GM21423 (cell line): ENCODE results near the gene KRT85.
"Not testable (repeated sequence)": the region's sequence is repeated elsewhere in the genome, so short reads cannot be mapped to it uniquely, and the experiment has no call there.

Source experiments
- ATAC-seq: cut with Tn5 transposase; IDR thresholded peaks from one replicate; pipeline ENCODE4 v1.9.1; 2021; ENCODE audit warnings: mild to moderate bottlenecking, moderate library complexity; ENCODE audit not compliant: unreplicated experiment

The KRT85 gene

GRCh38 chr12:52366738-52367485, at the start of gene KRT85:
KRT85 (minus strand) TSS chr12:52367481; CDS start chr12:52367405, 76 bp downstream.
- no peak for ATAC-seq

DNA sequence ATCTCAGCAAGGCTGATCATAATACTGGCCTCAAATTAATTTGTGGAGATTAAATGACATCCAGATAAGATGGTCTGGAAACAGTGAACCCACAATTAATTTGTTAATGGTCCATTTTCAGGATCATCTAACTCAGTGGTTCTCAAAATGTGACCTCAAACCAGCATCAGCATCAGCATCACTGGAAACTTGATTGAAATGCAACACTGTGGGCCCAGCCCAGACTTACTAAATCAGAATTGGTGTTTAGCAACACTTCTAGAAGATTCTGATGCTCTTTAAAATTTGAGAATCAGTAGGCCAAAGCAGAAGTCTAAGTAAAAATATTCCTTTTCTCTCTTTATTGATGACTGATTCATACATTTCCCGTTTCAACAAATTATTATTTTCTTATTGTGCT, 49.5 kb upstream of the KRT85 start:
- ATAC-seq, result no peak

GRCh38 chr12:52415870-52416750, 48.8 kb upstream of the KRT85 start:
- ATAC-seq, result no peak

DNA sequence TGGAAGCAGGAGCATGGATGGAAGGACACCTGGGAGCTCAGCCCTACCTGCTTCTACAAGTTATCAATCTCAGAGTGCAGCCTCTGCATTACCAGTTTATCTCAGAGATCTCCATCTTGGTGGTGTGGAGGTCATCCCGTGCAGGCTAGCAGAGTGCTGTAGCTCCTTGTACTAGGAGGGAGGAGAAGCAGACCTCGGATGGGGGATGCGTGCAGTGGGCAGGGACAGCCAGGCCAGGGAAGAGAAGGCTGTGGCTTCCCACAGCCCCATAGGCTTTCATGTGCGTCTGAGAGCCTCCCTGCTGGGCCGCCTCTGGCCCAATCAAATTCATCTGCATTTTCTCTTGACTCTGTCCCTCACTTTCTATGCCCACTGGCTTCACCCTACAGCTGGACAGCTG, 47.7 kb upstream of the KRT85 start:
- ATAC-seq, result no peak

DNA sequence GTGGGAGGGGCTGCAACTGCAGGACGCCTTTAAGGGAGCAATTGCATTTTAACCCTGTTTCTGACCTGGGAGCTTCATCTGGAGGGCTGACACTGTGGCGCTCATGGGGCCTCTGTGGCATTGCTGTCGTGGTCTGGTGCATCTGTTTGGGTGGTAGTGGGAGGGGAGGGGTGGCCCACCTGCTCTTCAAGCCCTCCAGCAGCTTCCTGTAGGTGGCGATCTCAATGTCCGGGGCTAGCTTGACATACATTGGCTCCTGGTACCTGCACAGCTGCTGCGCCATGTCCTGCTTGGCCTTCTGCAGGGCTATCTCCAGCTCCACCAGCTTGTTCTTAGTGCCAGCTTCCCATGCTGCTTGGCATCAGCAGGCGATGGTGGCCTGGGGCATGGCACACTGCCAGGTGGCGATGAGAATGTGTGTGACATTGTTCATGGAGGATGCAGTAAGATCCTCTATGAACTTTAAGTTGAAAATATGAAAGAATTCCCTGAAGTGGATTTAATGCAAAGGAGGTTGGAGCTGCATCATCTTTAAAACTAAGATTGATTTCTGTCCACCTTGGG, 46.6 kb upstream of the KRT85 start:
- ATAC-seq, result no peak

GRCh38 chr12:52413202-52413601, 45.9 kb upstream of the KRT85 start:
- ATAC-seq, result no peak

DNA sequence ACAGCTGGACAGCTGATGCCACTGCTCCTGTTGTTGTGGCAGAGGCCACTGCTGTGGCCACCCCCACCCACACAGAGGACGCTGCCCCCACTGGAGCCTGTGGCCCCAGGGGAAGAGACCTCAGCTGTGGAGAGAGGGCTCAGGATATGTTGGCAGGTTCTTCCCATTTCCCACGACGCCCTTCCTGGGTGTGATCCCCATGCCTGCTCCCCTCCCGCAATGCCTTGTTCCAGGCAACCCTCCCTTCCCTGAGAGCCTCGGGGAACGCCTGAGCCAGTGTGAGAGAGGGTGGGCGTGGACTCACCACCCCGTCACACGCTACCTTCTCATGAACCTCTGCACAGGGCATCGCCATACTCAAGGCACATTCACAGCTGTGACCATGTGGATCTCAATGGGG, 44.5 kb upstream of the KRT85 start:
- no peak for ATAC-seq

- ATAC-seq, result not testable (repeated sequence)
Observed at GRCh38 chr12:52410589-52411248, 43.4 kb upstream of the KRT85 start.

- no peak for ATAC-seq
Observed at GRCh38 chr12:52407918-52408317, 40.6 kb upstream of the KRT85 start.

DNA sequence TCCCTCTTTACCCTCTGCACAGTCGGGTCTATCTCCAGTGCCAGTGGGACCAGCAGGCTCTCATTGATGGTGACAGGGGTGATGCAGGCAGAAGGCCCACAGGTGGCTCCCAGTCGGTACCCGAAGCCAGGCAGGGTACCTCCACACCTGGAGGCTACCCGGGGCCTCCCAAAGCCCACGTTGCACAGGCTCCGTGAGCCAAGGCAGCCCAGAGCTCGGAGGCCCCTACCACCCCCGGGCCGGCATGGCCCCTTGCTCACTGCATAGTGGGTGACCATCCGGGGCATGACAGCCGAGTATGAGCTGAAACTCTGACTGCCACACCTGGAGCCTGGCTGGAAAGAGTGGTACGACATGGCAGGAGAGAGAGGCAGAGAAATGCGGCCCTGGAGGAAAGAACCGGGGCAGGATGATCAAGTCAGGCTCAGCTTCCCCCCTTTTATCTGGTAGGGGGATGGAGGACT, 38.7 kb upstream of the KRT85 start, which contains the start of gene KRT82:
Gene KRT82 (minus strand): TSS at position 414 of the 464 bp plus-strand sequence. CDS start 58 bp downstream, at position 356.
- ATAC-seq, result no peak

DNA sequence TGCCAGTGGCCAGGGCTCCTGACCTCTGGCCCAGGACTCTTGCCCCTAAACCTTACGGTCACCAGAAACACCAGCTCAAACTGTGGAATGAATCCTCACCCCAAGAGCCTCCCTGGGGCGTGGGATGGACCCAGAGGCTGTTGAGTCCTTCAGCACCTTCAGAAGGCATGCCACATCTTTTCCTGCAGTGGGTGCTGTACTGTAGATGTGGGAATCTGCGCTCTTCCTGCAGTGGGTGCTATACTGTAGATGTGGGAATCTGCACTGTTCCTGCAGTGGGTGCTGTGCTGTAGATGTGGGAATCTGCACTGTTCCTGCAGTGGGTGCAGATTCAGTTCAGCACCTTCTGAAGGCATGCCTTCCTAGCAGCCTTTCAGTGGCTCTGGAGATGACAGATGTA, 37.7 kb upstream of the KRT85 start:
- no peak for ATAC-seq

DNA sequence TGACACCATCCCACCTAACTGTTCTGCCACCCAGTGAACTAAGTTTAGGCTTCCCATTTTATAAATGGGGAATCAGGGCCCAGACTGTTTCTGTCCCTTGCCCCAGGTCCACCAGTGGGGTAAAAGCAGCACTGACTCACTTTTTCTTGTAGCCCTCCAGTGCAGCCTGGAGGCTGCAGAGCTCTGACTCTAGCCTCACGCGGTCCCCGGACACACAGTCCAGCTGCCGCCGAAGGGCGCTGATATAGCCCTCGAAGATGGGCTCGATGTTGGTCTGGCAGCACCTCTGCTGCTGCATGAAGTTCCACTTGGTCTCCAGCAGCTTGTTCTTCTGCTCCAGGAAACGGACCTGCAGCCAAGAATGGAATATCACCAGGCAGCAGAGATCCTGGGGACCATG, 36.3 kb upstream of the KRT85 start:
- ATAC-seq, result no peak

DNA sequence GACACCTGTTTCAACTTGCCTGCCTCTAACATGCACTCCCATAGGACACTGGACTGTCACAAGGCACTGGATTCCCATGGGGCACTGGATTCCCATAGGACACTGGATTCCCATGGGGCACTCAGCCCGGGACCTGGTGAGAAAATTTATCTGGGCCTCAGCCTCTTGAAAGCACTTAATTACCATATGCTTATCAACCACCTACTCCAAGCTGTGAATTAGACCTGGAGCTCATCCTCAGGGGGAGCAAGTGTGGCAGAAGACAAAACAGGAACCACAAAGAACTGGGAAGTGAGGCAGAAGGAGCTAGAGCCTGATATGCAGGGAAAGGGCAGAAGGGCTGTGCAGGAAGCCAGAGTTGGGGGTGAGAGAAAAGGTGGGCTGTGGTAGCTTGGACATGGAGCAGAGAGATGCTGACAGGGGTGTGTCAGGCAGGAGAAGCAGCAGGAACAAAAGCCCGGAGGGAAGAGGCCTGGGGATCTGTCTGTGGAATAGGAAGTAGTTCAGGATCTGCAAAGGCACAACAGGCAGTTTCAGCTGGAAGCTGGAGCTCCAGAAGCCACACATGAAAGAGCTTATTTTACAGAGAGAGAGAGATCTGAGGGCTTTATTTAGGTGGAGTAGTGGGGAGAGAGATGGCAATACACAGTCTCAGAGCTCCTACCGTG, 35.7 kb upstream of the KRT85 start:
- no peak for ATAC-seq

GRCh38 chr12:52402377-52402776, 35.1 kb upstream of the KRT85 start:
- ATAC-seq, result no peak

DNA sequence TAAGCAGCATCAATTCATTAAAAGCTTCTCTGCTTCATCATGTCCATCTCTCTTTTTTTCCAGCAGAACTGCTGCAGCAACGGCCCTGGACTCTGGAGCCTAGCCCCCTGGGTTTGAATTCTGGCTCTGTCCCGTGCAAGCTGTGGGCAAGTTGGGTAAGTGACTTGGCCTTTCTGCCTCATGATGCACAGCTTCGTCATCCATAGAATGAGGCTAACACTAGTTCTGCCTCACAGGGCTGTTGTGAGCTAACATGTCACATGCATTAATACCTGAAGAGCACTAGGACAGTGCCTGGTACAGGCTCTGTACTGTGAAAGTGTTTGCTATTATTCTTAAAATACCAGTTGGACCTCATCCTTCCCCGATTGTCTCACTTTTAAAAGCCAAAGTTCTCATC, 34.6 kb upstream of the KRT85 start:
- ATAC-seq, result no peak

DNA sequence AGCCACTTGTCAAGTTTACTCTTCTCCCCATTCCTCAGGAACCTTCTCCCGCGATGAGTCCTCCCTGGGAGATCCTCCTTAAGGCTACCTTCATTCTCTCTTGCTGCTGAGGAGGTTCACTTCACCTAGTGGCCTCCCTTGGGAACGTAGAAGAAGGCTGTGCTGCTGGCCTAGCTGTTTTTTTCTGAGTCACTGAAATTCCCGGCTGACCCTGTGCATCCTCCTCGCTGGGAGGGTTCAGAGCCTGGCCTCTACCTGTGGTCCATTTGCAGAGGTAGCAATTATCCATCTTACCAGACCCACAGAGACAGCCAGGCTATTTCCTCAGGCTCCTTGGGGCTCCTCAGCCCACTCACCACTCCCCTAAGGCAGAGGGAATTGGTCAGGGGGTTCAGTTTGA, 34.2 kb upstream of the KRT85 start:
- ATAC-seq, result no peak

DNA sequence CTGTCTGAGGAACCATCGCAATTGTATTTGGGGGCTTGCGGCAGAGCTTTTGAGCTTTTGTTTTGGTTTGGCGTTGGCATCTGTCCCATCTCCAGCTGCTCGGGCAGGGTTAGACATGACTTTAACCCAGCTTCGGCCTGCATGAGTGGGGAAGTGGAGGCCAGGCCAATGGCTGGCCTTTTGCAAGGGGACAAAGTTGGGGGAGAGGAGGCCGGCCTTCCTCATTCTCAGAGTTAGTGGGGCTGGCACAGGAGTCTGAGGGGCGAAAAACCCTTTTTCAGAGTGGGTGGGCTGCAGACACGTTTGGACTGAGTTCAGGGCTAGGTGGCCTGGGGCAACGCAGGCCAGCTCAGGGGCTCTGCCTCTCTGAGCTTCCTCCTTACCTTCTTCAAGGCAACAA, 33.6 kb upstream of the KRT85 start:
- no peak for ATAC-seq

GRCh38 chr12:52399756-52400155, 32.5 kb upstream of the KRT85 start:
- no peak for ATAC-seq

DNA sequence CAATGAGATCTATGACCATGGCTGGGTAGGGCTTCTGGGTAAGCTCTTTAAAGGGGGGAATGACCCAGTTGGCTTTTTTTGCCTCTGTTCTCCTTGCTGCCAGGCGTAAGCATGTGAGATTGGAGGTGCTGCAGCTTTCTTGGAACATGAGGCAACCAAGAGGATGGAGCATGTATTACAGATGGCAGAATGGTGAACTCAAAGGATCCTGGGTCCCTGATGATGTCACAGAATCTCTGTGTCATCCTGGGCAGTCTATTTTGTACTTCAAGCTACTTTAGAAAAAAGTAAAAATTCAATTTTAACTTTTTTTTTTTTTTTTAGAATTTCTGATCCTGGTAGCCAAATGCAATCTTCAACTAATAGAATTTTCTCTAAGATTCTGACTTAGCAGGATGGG, 30.9 kb upstream of the KRT85 start:
- no peak for ATAC-seq

GRCh38 chr12:52396656-52397055, 29.4 kb upstream of the KRT85 start:
- no peak for ATAC-seq
